PFSK-1 (cell line): ENCODE data around the gene LIMK2.

Source experiments
- POLR2AphosphoS5 ChIP-seq: IDR thresholded peaks from 2 replicates; pipeline ENCODE4 v1.6.1; 2012; ENCODE audit warnings: low read depth, mild to moderate bottlenecking, control low read depth, low read length, moderate library complexity
- REST ChIP-seq, 2 experiments: IDR thresholded peaks; 2 replicates each; pipeline versions ENCODE4 v1.6.1 to v1.8.0; 2011 to 2012; ENCODE audit warnings: low read depth in 2 of 2, low read length in 2 of 2, control low read depth in 1 of 2, inconsistent platforms in 1 of 2, mild to moderate bottlenecking in 1 of 2, moderate library complexity in 1 of 2; ENCODE audit not compliant: insufficient read depth in 1 of 2
- SIN3A ChIP-seq: IDR thresholded peaks from 2 replicates; pipeline ENCODE4 v1.6.1; 2012; ENCODE audit warnings: mild to moderate bottlenecking, low read length, moderate library complexity, borderline replicate concordance; ENCODE audit not compliant: insufficient read depth
- TAF1 ChIP-seq: IDR thresholded peaks from 2 replicates; pipeline ENCODE4 v1.6.1; 2012; ENCODE audit warnings: low read length, control low read depth, borderline replicate concordance; ENCODE audit not compliant: insufficient read depth

GRCh38 chr22:31244046-31244942, 32.2 kb downstream of the LIMK2 start:
- no peak for TF ChIP-seq TAF1
- TF ChIP-seq POLR2AphosphoS5: no peak
- no peak for TF ChIP-seq REST (IDR thresholded peaks at IDR 0.05; ENCODE audit: insufficient read depth in 1 of 2, low read depth in 2 of 2, low read length in 2 of 2)
- no peak for TF ChIP-seq SIN3A
